HCT116 (cell line): Measurements from ENCODE around the gene DRAM1. TPM values are rescaled to one million over a fixed set of nuclear protein-coding genes. Genes with fewer than 3 reads are reported as not detected.

Experiments used
- ATAC-seq: fragments of 200-7000 bp; cut with Tn5 transposase; 2 replicates; pipeline ENCODE4 v1.9.1; 2020; ENCODE audit warnings: mild to moderate bottlenecking, moderate library complexity
- BruUV-seq: library from RNA; stranded (reverse); fragments of 400-500 nt; replicated peaks from 2 replicates; lab custom pipeline; 2021; lab: Mats Ljungman, UMichigan
- CTCF ChIA-PET: fragments of 300-600 bp; sonication (Branson Sonifier 250); formaldehyde crosslinking; loops from one replicate; lab custom pipeline; 2021; ENCODE audit warnings: antibody characterized with exemption; lab: Charles Lee
- POLR2A ChIA-PET: fragments of 300-600, 350-600 bp; sonication (Branson Sonifier 250); formaldehyde crosslinking; loops from one replicate; lab custom pipeline; 2021; ENCODE audit warnings: antibody characterized with exemption; lab: Charles Lee
- RAD21 ChIA-PET, 2 experiments: fragments of 300-600 bp; sonication (Branson Sonifier 250); formaldehyde crosslinking; loops; one replicate each; lab custom pipeline; 2023; ENCODE audit warnings: low total read pairs in 2 of 2; ENCODE audit not compliant: uncharacterized antibody in 2 of 2, unreplicated experiment in 2 of 2, low non-redundant PET in 1 of 2; lab: Charles Lee
- DNase-seq: peaks from one replicate; pipeline ENCODE4 v3.0.0-alpha.2; 2010; ENCODE audit warnings: low read depth, low spot score
- H2AFZ ChIP-seq: fragments of 200-600 bp; shearing (Covaris generic), sonication (generic); 2 replicates; pipeline ENCODE4 v1.6.1; 2017; ENCODE audit warnings: low read depth, mixed run types, mixed read lengths, antibody characterized with exemption, low read length; ENCODE audit not compliant: poor library complexity, severe bottlenecking
- H3K27ac ChIP-seq: 2 replicates; pipeline ENCODE4 v1.5.1; 2012; ENCODE audit warnings: low read depth, low read length
- H3K27me3 ChIP-seq: fragments of 200-600 bp; sonication (generic); 2 replicates; pipeline ENCODE4 v1.6.1; 2016; ENCODE audit warnings: mixed run types, low read length, mixed read lengths; ENCODE audit not compliant: insufficient read depth
- H3K36me3 ChIP-seq, 2 experiments: fragments of 200-500 bp in 1 of 2; fragments of 200-600 bp in 1 of 2; sonication (Bioruptor generic) in 1 of 2; sonication (generic) in 1 of 2; 2 replicates each; pipeline versions ENCODE4 v1.5.1 to v1.6.1; 2014 to 2016; ENCODE audit warnings: low read length in 2 of 2, inconsistent platforms in 1 of 2, mixed read lengths in 1 of 2, mixed run types in 1 of 2; ENCODE audit not compliant: insufficient read depth in 2 of 2, control insufficient read depth in 1 of 2
- H3K4me1 ChIP-seq, 2 experiments: fragments of 200-600 bp in 1 of 2; sonication (generic) in 1 of 2; 2 replicates each; pipeline versions ENCODE4 v1.5.1 to v1.6.1; 2012 to 2017; ENCODE audit warnings: low read length in 2 of 2, inconsistent platforms in 1 of 2, mild to moderate bottlenecking in 1 of 2, mixed read lengths in 1 of 2, mixed run types in 1 of 2, moderate library complexity in 1 of 2; ENCODE audit not compliant: insufficient read depth in 2 of 2, control insufficient read depth in 1 of 2
- H3K4me2 ChIP-seq: fragments of 200-600 bp; sonication (generic); 2 replicates; pipeline ENCODE4 v1.6.1; 2017; ENCODE audit warnings: mixed run types, low read length, mixed read lengths
- H3K4me3 ChIP-seq, 2 experiments: fragments of 200-600 bp in 1 of 2; sonication (generic) in 1 of 2; replicated peaks in 1 of 2; 2 replicates each; pipeline ENCODE4 v1.5.1; 2011 to 2016; ENCODE audit warnings: low read length in 2 of 2, control low read depth in 1 of 2, low read depth in 1 of 2, mild to moderate bottlenecking in 1 of 2, mixed read lengths in 1 of 2, mixed run types in 1 of 2
- H3K79me2 ChIP-seq: fragments of 200-600 bp; sonication (generic); 2 replicates; pipeline ENCODE4 v1.6.1; 2017; ENCODE audit warnings: mild to moderate bottlenecking, mixed run types, low read length, moderate library complexity, mixed read lengths; ENCODE audit not compliant: insufficient read depth
- H3K9ac ChIP-seq: fragments of 200-600 bp; sonication (generic); 2 replicates; pipeline ENCODE4 v1.6.1; 2016; ENCODE audit warnings: low read length, mixed read lengths
- H3K9me2 ChIP-seq: fragments of 200-600 bp; sonication (generic), shearing (Covaris generic); 2 replicates; pipeline ENCODE4 v1.6.1; 2017; ENCODE audit warnings: mixed run types, mild to moderate bottlenecking, moderate library complexity; ENCODE audit not compliant: insufficient read depth
- H3K9me3 ChIP-seq, 2 experiments: fragments of 200-500 bp in 1 of 2; fragments of 200-600 bp in 1 of 2; sonication (Bioruptor generic) in 1 of 2; sonication (generic) in 1 of 2; 2 replicates each; pipeline ENCODE4 v1.6.1; 2014 to 2017; ENCODE audit warnings: low read length in 2 of 2, mixed read lengths in 2 of 2, inconsistent platforms in 1 of 2, low read depth in 1 of 2, mild to moderate bottlenecking in 1 of 2, mixed run types in 1 of 2, moderate library complexity in 1 of 2; ENCODE audit not compliant: control insufficient read depth in 1 of 2, insufficient read depth in 1 of 2
- H4K20me1 ChIP-seq: fragments of 200-600 bp; sonication (generic), shearing (Covaris generic); 2 replicates; pipeline ENCODE4 v1.6.1; 2017; ENCODE audit warnings: mixed run types, mild to moderate bottlenecking, moderate library complexity; ENCODE audit not compliant: insufficient read depth
- CBX3 ChIP-seq: IDR thresholded peaks from 2 replicates; pipeline ENCODE4 v1.6.1; 2012; ENCODE audit warnings: low read depth
- CEBPB ChIP-seq: IDR thresholded peaks from 2 replicates; pipeline ENCODE4 v1.6.1; 2012; ENCODE audit warnings: low read depth
- EGR1 ChIP-seq: IDR thresholded peaks from 2 replicates; pipeline ENCODE4 v1.6.1; 2012; ENCODE audit warnings: low read depth
- ELF1 ChIP-seq: IDR thresholded peaks from 2 replicates; pipeline ENCODE4 v1.6.1; 2012; ENCODE audit warnings: low read depth, borderline replicate concordance
- EZH2 ChIP-seq: fragments of 200-600 bp; sonication (generic); IDR thresholded peaks from 2 replicates; pipeline ENCODE4 v1.6.1; 2017; ENCODE audit warnings: antibody characterized with exemption, mixed run types
- FOSL1 ChIP-seq: IDR thresholded peaks from 2 replicates; pipeline ENCODE4 v1.6.1; 2012; ENCODE audit warnings: low read depth
- JUND ChIP-seq: IDR thresholded peaks from 2 replicates; pipeline ENCODE4 v1.6.1; 2012
- POLR2AphosphoS5 ChIP-seq: IDR thresholded peaks from 2 replicates; pipeline ENCODE4 v1.6.1; 2011; ENCODE audit warnings: mild to moderate bottlenecking, low read depth, low read length, moderate library complexity
- RAD21 ChIP-seq: IDR thresholded peaks from 2 replicates; pipeline ENCODE4 v1.6.1; 2012; ENCODE audit warnings: low read depth, mild to moderate bottlenecking
- REST ChIP-seq: IDR thresholded peaks from 2 replicates; pipeline ENCODE4 v1.6.1; 2012; ENCODE audit warnings: low read depth
- SIN3A ChIP-seq: IDR thresholded peaks from 2 replicates; pipeline ENCODE4 v1.6.1; 2012; ENCODE audit warnings: low read depth
- SP1 ChIP-seq: IDR thresholded peaks from 2 replicates; pipeline ENCODE4 v1.6.1; 2012; ENCODE audit warnings: low read depth
- YY1 ChIP-seq: IDR thresholded peaks from 2 replicates; pipeline ENCODE4 v1.6.1; 2011; ENCODE audit warnings: low read length, low read depth, moderate library complexity, mild to moderate bottlenecking; ENCODE audit not compliant: insufficient replicate concordance; ENCODE audit errors: extremely low read depth
- ZFX ChIP-seq: fragments of 450-650 bp; IDR thresholded peaks from 2 replicates; pipeline ENCODE4 v1.6.1; 2017
- ZNF274 ChIP-seq: fragments of 200-500 bp; sonication (Bioruptor generic); IDR thresholded peaks from 2 replicates; pipeline ENCODE4 v1.6.1; 2014; ENCODE audit warnings: mild to moderate bottlenecking, low read depth, low read length, inconsistent platforms
- intact Hi-C: fragments of 100-400 bp; cut with micrococcal nuclease; formaldehyde crosslinking; loops from 2 replicates; pipeline ENCODE4 v1.10.0; 2022
- total RNA-seq: library from RNA; stranded (reverse); gene quantifications from one replicate; pipeline ENCODE4 v1.2.1, GENCODE V29; 2021; ENCODE audit not compliant: unreplicated experiment
- TF ChIP-seq, protein P1 (sequence below): IDR thresholded peaks from 2 replicates; pipeline ENCODE4 v1.6.1; 2012
- TF ChIP-seq, protein P2 (sequence below): IDR thresholded peaks from 2 replicates; pipeline ENCODE4 v1.6.1; 2012

DRAM1 gene
- total RNA-seq, 1 experiment from 2014 or later = 20.3 TPM

DNA sequence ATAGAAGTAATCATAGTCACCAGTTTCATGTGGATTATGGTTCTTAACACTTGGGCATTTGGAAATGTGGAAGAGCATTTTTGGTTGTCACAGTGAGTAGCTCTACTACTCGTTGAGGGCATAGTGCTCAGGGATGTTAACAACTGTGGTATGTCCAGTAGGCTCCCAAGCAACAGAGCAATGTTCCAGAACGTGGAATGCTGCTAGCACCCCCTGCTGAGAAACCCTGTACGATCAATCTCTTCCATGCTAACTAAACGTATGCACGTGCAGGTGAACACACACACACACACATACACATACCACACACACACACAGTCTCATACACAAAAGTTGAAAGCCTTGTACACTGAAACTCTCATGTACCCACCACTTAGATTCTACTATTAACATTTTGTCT, 30.1 kb upstream of the DRAM1 start:
- Histone ChIP-seq H3K79me2 (no peaks in the 10 kb centered on the region), H2AFZ (no peak overlapping the region), H3K27me3 (no peaks in the 10 kb centered on the region), H3K9me3 (no peaks in the 10 kb centered on the region), H4K20me1 (no peaks in the 10 kb centered on the region), H3K9ac (no peak overlapping the region), H3K4me2 (no peak overlapping the region), H3K9me2 (no peaks in the 10 kb centered on the region), H3K27ac (no peak overlapping the region), H3K4me3 (no peak overlapping the region), H3K4me1 (no peaks in the 10 kb centered on the region), H3K36me3 (no peaks in the 10 kb centered on the region)
- DNase-seq (no peak), ATAC-seq (no peak; the same call in 1 of the 2 replicates)
- ChIA-PET POLR2A (no interaction called here), CTCF (interaction anchor here (1.8 kb wide), 1 partner anchor 16 kb away, joined by 5 read pairs; the partner anchor contains the start of gene GNPTAB), RAD21 (no interaction called here)
- TF ChIP-seq YY1 = no peak
- TF ChIP-seq EGR1 = no peak
- TF ChIP-seq SIN3A = no peak
- no peak for TF ChIP-seq SP1
- no peak for TF ChIP-seq ZNF274
- no peak for TF ChIP-seq FOSL1
- no TSS peak for BruUV-seq
- intact Hi-C loops = no loop called here

DNA sequence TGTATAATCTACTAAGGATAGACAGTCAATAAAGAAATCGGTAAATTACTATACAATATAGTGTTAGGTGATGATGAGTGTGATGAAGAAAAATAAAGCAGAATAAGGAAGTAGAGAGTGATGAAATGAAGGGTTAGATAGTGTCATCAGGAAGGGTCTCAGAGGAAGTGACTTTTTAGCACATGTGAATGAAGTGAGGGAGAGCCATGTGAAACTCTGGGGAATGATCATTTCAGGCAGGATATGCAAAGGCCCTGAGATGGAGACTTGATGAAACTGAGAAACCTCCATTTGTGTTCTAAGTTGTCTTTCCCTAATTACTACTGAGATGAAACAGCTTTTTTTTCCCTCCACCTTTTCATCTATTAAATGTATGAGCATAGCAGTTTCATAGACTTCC, 27.2 kb upstream of the DRAM1 start:
- RAD21 ChIA-PET = no interaction called here
- Histone ChIP-seq H3K9me3 (no peaks in the 10 kb centered on the region), H3K4me2 (no peak overlapping the region), H3K9me2 (no peaks in the 10 kb centered on the region), H3K27ac (no peak overlapping the region), H3K4me3 (no peak overlapping the region), H3K27me3 (no peaks in the 10 kb centered on the region), H3K4me1 (peaks cover 3 to 7% of the 10 kb centered on the region in 2 experiments; a peak in 2 of 4 replicates)
- intact Hi-C loops = no loop called here
- BruUV-seq = no TSS peak
- CTCF ChIA-PET = interaction anchor here (1.4 kb wide), 1 partner anchor 10 kb away, joined by 4 read pairs; no protein-coding TSS in a partner anchor
- no peak for ATAC-seq
- TF ChIP-seq FOSL1 (no peak), REST (no peak), JUND (no peak), RAD21 (no peak), CBX3 (no peak), SP1 (no peak), ZFX (no peak), POLR2AphosphoS5 (no peak), ELF1 (no peak), EZH2 (no peak), CEBPB (no peak)
- TF ChIP-seq, protein P1, sequence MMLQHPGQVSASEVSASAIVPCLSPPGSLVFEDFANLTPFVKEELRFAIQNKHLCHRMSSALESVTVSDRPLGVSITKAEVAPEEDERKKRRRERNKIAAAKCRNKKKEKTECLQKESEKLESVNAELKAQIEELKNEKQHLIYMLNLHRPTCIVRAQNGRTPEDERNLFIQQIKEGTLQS = no peak
- TF ChIP-seq, protein P2, sequence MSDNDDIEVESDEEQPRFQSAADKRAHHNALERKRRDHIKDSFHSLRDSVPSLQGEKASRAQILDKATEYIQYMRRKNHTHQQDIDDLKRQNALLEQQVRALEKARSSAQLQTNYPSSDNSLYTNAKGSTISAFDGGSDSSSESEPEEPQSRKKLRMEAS = no peak
- TF ChIP-seq, all 23 proteins: peak for 0
- Histone ChIP-seq H3K9ac (no peak overlapping the region), H3K36me3 (no peaks in the 10 kb centered on the region), H4K20me1 (no peaks in the 10 kb centered on the region), H3K79me2 (no peaks in the 10 kb centered on the region), H2AFZ (no peak overlapping the region)
- POLR2A ChIA-PET = no interaction called here
- DNase-seq = no peak
